HepG2 (cell line): ENCODE data around the gene TRIM8. TPM values are rescaled to one million over a fixed set of nuclear protein-coding genes. Genes with fewer than 3 reads are reported as not detected.
A peak's percentile ranks its signal among the peaks of the same experiment; 100 is the strongest.

Experiments used
- CBFB ChIP-seq: sonication (generic); formaldehyde crosslinking; IDR thresholded peaks from 2 replicates; pipeline ENCODE4 v1.4.0; 2020; ENCODE audit warnings: missing genetic modification reagents
- FOXJ3 ChIP-seq: sonication (generic); formaldehyde crosslinking; IDR thresholded peaks from 2 replicates; pipeline ENCODE4 v1.4.0; 2020; ENCODE audit warnings: missing genetic modification reagents, mild to moderate bottlenecking, borderline replicate concordance
- PAX8 ChIP-seq: sonication (generic); formaldehyde crosslinking; IDR thresholded peaks from 2 replicates; pipeline ENCODE4 v1.8.0; 2022; ENCODE audit warnings: mild to moderate bottlenecking, missing genetic modification reagents, borderline replicate concordance
- REPIN1 ChIP-seq: sonication (generic); formaldehyde crosslinking; IDR thresholded peaks from 2 replicates; pipeline ENCODE4 v1.8.0; 2022; ENCODE audit warnings: missing genetic modification reagents, low read depth, mild to moderate bottlenecking, borderline replicate concordance
- RFXANK ChIP-seq: IDR thresholded peaks from 2 replicates; pipeline ENCODE4 v1.6.1; 2016
- SP2 ChIP-seq: sonication (generic); formaldehyde crosslinking; IDR thresholded peaks from 2 replicates; pipeline ENCODE4 v1.5.1; 2020; ENCODE audit warnings: mild to moderate bottlenecking, missing genetic modification reagents
- SPEN ChIP-seq: sonication (generic); formaldehyde crosslinking; IDR thresholded peaks from 2 replicates; pipeline ENCODE4 v1.5.1; 2020; ENCODE audit warnings: low read depth, mild to moderate bottlenecking, missing genetic modification reagents
- SRSF1 ChIP-seq: fragments of 200-400 bp; formaldehyde crosslinking; optimal IDR thresholded peaks from 2 replicates; pipeline ENCODE3; 2017; ENCODE audit warnings: mild to moderate bottlenecking, low read depth, low read length, moderate library complexity
- ZFYVE20 ChIP-seq: sonication (generic); formaldehyde crosslinking; IDR thresholded peaks from 2 replicates; pipeline ENCODE4 v1.8.0; 2023; ENCODE audit warnings: low read depth, mild to moderate bottlenecking, moderate library complexity, missing genetic modification reagents, borderline replicate concordance
- ZNF180 ChIP-seq: sonication (generic); formaldehyde crosslinking; IDR thresholded peaks from 2 replicates; pipeline ENCODE4 v1.4.0; 2020; ENCODE audit warnings: low read depth, missing genetic modification reagents, borderline replicate concordance
- ZNF253 ChIP-seq: sonication (generic); formaldehyde crosslinking; IDR thresholded peaks from 2 replicates; pipeline ENCODE4 v1.8.0; 2022; ENCODE audit warnings: mild to moderate bottlenecking, missing genetic modification reagents, borderline replicate concordance
- ZNF256 ChIP-seq: sonication (generic); formaldehyde crosslinking; conservative IDR thresholded peaks from 2 replicates; pipeline ENCODE4 v1.4.0; 2020; ENCODE audit warnings: missing genetic modification reagents
- ZNF317 ChIP-seq: sonication (generic); formaldehyde crosslinking; IDR thresholded peaks from 2 replicates; pipeline ENCODE4 v1.5.0; 2020; ENCODE audit warnings: mild to moderate bottlenecking, missing genetic modification reagents
- ZNF570 ChIP-seq: sonication (generic); formaldehyde crosslinking; IDR thresholded peaks from 2 replicates; pipeline ENCODE4 v1.4.0; 2020; ENCODE audit warnings: mild to moderate bottlenecking, missing genetic modification reagents, borderline replicate concordance
- ZNF720 ChIP-seq: sonication (generic); formaldehyde crosslinking; IDR thresholded peaks from 2 replicates; pipeline ENCODE4 v1.4.0; 2020; ENCODE audit warnings: missing genetic modification reagents
- ZNF772 ChIP-seq: sonication (generic); formaldehyde crosslinking; IDR thresholded peaks from 2 replicates; pipeline ENCODE4 v1.5.0; 2020; ENCODE audit warnings: mild to moderate bottlenecking, missing genetic modification reagents
- ZNF782 ChIP-seq: sonication (generic); formaldehyde crosslinking; IDR thresholded peaks from 2 replicates; pipeline ENCODE4 v1.4.0; 2020; ENCODE audit warnings: missing genetic modification reagents, mild to moderate bottlenecking, borderline replicate concordance
- ZNF790 ChIP-seq: sonication (generic); formaldehyde crosslinking; IDR thresholded peaks from 2 replicates; pipeline ENCODE4 v1.8.0; 2022; ENCODE audit warnings: missing genetic modification reagents, mild to moderate bottlenecking, borderline replicate concordance
- ZNF816 ChIP-seq: sonication (generic); formaldehyde crosslinking; IDR thresholded peaks from 2 replicates; pipeline ENCODE4 v1.8.0; 2022; ENCODE audit warnings: missing genetic modification reagents, mild to moderate bottlenecking, borderline replicate concordance
- polyA plus RNA-seq, 8 experiments: library from polyadenylated mRNA; depleted of rRNA in 3 of 8; stranded (reverse) in 7 of 8; unstranded in 1 of 8; fragments of >200 nt; fragmentation: Illumina TruSeq in 4 of 8; extraction: Trizol in 4 of 8; gene quantifications; 2 replicates each; pipeline versions ENCODE4 v1.2.1 to v1.2.3, GENCODE V29; 2011 to 2016; ENCODE audit warnings: low read depth in 4 of 8, missing spikeins in 1 of 8, mixed read lengths in 1 of 8; ENCODE audit not compliant: insufficient read depth in 1 of 8
- total RNA-seq, 5 experiments: library from RNA; depleted of rRNA; stranded (reverse); fragments of >200 nt; fragmentation: Illumina TruSeq; extraction: Trizol; gene quantifications; 2 replicates each; pipeline ENCODE4 v1.2.3, GENCODE V29; 2016; ENCODE audit warnings: low read depth in 1 of 5
- TF ChIP-seq, protein P1 (sequence below): sonication (generic); formaldehyde crosslinking; IDR thresholded peaks from 2 replicates; pipeline ENCODE4 v1.4.0; 2020; ENCODE audit warnings: missing genetic modification reagents, borderline replicate concordance
- TF ChIP-seq, protein P2 (sequence below): sonication (generic); formaldehyde crosslinking; IDR thresholded peaks from 2 replicates; pipeline ENCODE4 v1.9.0; 2021; ENCODE audit warnings: missing genetic modification reagents, borderline replicate concordance
- TF ChIP-seq, protein P3 (sequence below): sonication (generic); formaldehyde crosslinking; IDR thresholded peaks from 2 replicates; pipeline ENCODE4 v1.5.1; 2020; ENCODE audit warnings: mild to moderate bottlenecking, missing genetic modification reagents

Gene TRIM8
- total and polyA plus RNA-seq, 2 of the 13 experiments (the other 11 are each of a cell fraction or from before 2014, with no cell fraction given) = 38.9 to 66.5 TPM

DNA sequence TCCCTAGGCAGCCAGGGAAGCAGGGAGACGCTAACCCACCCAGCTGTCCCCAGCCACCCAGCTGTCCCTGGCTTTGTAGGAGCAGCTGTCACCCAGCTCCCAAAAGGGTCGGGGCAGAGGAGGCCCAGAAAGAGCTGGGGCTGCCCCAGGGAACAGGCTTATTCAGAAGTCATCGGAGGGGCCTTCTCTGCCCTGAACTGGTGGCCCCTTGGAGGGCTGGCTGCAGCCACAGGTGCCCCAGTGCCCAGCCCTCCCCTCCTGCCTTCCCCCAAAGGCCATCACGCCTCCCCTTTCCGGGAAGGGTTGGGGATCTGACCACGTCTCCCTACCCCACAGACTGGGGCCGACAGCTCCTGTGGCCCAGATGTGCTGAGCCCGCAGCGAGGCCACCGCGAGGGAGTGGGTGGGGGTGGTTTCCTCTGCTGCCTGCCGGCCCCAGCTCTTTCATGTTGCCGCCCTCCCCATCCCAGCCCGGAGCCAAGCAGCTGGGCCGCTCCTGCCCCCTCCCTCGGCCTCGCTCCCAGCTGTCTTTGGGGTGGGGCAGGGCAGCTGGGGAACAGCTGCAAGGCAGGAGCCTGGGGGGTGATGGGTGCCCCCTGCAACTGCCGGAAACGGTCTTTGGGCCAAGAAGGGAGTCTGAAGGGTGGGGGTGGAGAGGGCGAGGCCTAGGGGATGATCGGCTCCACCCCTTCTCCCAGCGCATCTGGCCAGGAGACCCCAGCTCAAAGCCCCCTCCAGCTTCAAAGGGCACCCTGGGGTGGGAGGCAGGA lies 16.8 kb downstream of the TRIM8 start (continued):
- TF ChIP-seq, protein P1, sequence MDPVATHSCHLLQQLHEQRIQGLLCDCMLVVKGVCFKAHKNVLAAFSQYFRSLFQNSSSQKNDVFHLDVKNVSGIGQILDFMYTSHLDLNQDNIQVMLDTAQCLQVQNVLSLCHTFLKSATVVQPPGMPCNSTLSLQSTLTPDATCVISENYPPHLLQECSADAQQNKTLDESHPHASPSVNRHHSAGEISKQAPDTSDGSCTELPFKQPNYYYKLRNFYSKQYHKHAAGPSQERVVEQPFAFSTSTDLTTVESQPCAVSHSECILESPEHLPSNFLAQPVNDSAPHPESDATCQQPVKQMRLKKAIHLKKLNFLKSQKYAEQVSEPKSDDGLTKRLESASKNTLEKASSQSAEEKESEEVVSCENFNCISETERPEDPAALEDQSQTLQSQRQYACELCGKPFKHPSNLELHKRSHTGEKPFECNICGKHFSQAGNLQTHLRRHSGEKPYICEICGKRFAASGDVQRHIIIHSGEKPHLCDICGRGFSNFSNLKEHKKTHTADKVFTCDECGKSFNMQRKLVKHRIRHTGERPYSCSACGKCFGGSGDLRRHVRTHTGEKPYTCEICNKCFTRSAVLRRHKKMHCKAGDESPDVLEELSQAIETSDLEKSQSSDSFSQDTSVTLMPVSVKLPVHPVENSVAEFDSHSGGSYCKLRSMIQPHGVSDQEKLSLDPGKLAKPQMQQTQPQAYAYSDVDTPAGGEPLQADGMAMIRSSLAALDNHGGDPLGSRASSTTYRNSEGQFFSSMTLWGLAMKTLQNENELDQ (CRISPR knock-in tag) = no peak
- no peak; the same call in 1 of the 2 replicates for TF ChIP-seq SPEN
- no peak for TF ChIP-seq ZNF816 (CRISPR knock-in tag)
- TF ChIP-seq SRSF1 = peak; percentile 84
- no peak; the same call in 1 of the 2 replicates for TF ChIP-seq PAX8
- TF ChIP-seq, protein P2, sequence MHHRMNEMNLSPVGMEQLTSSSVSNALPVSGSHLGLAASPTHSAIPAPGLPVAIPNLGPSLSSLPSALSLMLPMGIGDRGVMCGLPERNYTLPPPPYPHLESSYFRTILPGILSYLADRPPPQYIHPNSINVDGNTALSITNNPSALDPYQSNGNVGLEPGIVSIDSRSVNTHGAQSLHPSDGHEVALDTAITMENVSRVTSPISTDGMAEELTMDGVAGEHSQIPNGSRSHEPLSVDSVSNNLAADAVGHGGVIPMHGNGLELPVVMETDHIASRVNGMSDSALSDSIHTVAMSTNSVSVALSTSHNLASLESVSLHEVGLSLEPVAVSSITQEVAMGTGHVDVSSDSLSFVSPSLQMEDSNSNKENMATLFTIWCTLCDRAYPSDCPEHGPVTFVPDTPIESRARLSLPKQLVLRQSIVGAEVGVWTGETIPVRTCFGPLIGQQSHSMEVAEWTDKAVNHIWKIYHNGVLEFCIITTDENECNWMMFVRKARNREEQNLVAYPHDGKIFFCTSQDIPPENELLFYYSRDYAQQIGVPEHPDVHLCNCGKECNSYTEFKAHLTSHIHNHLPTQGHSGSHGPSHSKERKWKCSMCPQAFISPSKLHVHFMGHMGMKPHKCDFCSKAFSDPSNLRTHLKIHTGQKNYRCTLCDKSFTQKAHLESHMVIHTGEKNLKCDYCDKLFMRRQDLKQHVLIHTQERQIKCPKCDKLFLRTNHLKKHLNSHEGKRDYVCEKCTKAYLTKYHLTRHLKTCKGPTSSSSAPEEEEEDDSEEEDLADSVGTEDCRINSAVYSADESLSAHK (CRISPR knock-in tag) = no peak
- TF ChIP-seq FOXJ3 (CRISPR knock-in tag) = no peak
- no peak for TF ChIP-seq ZNF570 (CRISPR knock-in tag)
- TF ChIP-seq ZNF180 (CRISPR knock-in tag) = no peak
- no peak; the same call in 1 of the 2 replicates for TF ChIP-seq ZNF720 (CRISPR knock-in tag)
- TF ChIP-seq ZNF782 (CRISPR knock-in tag) = peak; percentile 59; the same call in 1 of the 2 replicates
- no peak for TF ChIP-seq ZNF317 (CRISPR knock-in tag)
- no peak for TF ChIP-seq ZNF772
- TF ChIP-seq ZNF253 (CRISPR knock-in tag) = no peak
- TF ChIP-seq ZFYVE20 (CRISPR knock-in tag) = no peak
- no peak for TF ChIP-seq ZNF790
- TF ChIP-seq REPIN1 (CRISPR knock-in tag) = peak; percentile 71
- TF ChIP-seq SP2 (CRISPR knock-in tag) = no peak
- TF ChIP-seq CBFB (CRISPR knock-in tag) = 0 out of 2 replicates have a peak, but pooled peaks have one; percentile 40
- TF ChIP-seq, protein P3, sequence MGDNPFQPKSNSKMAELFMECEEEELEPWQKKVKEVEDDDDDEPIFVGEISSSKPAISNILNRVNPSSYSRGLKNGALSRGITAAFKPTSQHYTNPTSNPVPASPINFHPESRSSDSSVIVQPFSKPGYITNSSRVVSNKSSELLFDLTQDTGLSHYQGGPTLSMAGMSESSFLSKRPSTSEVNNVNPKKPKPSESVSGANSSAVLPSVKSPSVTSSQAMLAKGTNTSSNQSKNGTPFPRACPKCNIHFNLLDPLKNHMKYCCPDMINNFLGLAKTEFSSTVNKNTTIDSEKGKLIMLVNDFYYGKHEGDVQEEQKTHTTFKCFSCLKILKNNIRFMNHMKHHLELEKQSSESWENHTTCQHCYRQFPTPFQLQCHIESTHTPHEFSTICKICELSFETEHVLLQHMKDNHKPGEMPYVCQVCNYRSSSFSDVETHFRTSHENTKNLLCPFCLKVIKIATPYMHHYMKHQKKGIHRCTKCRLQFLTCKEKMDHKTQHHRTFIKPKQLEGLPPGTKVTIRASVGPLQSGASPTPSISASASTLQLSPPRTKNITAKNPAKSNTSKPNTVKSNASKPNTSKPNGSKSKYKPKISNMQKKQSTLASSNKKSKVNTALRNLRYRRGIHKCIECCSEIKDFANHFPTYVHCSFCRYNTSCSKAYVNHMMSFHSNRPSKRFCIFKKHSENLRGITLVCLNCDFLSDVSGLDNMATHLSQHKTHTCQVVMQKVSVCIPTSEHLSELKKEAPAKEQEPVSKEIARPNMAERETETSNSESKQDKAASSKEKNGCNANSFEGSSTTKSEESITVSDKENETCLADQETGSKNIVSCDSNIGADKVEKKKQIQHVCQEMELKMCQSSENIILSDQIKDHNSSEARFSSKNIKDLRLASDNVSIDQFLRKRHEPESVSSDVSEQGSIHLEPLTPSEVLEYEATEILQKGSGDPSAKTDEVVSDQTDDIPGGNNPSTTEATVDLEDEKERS (CRISPR knock-in tag) = no peak
- TF ChIP-seq RFXANK (CRISPR knock-in tag) = no peak
- TF ChIP-seq ZNF256 (CRISPR knock-in tag) = no peak
